DND-41 (cell line): Measurements from ENCODE around the gene TSPYL1.

Experiments
- CTCF ChIP-seq: IDR thresholded peaks from 2 replicates; pipeline ENCODE4 v1.5.1; 2012; ENCODE audit warnings: borderline replicate concordance, low read length, moderate library complexity, mild to moderate bottlenecking; ENCODE audit not compliant: poor library complexity, severe bottlenecking; ENCODE audit errors: extremely low read depth
- EZH2 ChIP-seq: IDR thresholded peaks from 3 replicates; pipeline ENCODE4 v1.6.1; 2012; ENCODE audit warnings: borderline replicate concordance, low read depth, mild to moderate bottlenecking, moderate library complexity, low read length, inconsistent platforms; ENCODE audit not compliant: severe bottlenecking

- TF ChIP-seq CTCF: no peak
- TF ChIP-seq EZH2: no peak
Observed at GRCh38 chr6:116278854-116279231, 887 bp downstream of the TSPYL1 start.
